ELF-1 (cell line): ENCODE measurements around the gene MC2R.

Source experiments
- DNase-seq: peaks from one replicate; pipeline ENCODE4 v3.0.0-alpha.2; 2016; ENCODE audit warnings: low read depth, low spot score

Gene MC2R

DNA sequence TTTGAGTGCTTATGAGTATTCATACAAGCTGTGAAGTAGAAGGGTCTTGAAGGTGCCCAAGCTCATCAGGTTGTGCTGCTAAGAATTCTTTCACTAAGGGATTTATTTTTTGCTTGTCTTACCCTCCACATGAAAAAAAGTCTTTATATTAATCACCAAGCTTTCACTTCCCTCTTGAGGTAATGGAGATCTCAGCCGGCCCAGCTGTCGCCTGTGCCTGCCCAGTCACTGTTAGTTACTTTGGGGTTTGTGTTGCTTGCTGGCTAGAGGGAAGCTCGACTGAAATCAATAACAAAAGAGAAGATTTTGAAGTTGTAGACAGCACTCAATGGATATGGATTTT, 21.9 kb downstream of the MC2R start:
- DNase-seq: no peak

DNA sequence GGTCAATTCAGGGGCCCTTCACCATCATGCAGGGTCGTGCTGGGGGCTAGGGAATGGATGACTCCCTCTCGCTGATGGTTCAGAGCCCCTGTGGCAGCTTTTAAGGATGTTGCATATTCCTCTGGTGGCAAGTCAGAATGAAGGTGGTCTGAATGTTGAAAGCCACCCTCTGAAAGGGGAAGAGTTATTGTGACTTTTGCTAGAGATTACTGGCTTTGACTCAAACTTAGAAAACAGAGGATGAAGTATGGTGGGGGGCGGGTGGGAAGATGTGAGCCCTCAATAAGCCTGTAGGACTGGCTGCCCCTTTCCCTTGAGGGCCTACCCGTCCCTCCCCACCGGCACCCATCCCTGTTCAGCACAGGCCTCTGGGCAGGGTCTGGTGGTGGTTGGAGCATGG, 23.2 kb downstream of the MC2R start:
- no peak for DNase-seq

DNA sequence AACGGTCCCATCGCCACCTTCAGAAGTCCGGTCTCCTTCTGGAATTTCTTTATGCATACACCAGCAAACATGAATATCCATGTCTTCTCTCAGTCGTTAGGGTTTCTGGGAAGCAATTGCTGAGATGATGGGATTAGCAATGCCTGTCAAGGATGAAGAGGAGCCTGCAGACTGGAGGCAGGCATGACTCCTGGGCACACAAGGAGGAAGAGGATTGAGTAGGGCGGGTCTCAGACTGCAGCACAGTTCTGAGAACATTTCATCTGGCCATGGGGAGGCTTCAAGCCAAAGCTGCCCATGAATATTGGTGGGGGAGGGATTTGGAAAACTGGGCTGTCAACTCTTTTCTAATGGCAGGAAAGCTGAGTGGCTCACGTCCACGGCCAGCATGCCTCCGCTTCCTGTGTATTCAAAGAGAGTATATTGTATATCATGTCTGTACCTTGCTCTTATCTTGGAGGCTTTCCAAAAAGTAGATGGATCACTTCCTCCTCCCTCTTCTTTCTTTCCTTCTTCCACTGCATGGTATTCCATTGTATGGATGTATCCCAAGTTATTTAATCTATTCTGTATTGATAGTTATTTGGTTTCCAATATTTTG, 24.5 kb downstream of the MC2R start:
- DNase-seq: no peak

DNA sequence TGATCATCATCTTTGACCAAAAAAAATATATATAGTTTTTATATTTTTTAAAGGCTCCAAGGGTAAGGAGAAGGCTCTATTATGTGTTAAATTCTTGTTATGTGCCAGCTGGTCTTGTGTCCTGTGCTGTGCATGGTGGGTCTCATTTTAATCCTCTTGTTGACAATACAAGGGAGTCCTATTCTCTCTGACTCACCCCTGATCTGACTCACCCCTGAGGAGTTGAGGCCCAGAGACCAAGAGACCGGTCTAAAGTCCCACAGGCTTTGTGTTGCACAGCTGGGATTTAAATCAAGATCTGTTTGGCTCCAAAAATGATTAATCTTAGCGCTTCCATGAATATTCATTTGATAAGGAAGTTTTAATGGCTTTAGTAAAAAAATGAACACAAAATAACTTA, 25.7 kb downstream of the MC2R start:
- no peak for DNase-seq

DNA sequence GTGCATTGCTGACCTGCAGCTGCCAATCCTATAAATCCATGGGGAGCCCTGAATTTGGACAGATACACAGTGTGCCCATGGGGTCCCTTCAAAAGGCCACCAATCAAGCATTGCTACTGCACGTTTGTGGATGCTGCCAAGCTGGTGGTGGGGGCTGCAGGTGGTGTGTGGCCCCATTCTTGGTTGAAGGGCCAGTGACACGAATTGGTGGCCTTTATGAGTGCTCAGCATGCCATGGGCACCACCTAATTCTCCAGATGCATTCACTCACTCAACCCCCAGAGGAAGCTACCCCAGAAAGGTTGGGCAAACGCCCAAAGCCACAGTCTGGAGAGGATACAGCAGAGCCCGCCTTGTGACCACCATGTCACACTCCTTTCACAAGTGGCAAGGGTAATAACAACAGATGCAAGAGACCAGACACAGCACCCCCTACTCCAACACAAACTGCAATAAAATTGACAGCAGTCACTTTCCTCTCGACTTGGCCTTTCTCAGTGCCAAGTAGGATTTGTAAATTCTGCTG, 27.1 kb downstream of the MC2R start:
- DNase-seq: no peak

DNA sequence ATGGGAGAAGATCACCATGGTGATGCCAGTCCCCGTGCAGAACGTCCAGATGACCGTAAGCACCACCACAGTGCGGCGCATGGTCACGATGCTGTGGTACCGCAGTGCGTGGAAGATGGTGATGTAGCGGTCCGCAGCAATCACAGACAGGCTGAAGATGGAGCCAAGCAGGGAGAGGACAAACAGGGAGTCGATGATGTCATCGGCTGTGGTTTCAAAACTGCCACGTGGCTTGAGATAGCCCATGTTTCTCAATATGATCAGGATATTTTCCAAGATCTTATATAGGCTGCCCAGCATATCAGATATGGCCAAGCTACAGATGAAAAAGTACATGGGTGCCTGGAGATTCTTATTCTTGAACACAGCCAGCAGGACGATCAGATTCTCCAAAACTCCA, 30.3 kb downstream of the MC2R start:
- DNase-seq: no peak

DNA sequence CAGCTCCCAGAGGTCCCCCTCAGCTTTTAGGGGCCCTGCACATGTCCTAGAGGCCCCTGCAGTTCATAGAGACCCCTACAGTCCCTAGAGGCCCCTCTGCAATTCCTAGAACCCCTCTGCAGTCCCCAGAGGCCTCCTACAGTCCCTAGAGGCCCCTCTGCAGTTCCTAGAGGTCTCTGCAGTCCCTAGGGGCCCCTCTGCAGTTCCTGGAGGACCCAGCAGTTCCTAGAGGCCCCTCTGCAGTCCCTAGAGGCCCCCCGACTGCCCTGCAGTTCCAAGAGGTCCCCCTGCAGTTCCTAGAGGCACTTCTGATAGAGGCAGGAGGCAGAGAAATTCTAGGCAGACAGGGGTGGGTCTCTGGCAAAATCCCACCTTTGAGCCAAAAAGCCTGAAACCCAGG, 35.4 kb downstream of the MC2R start:
- DNase-seq: no peak

DNA sequence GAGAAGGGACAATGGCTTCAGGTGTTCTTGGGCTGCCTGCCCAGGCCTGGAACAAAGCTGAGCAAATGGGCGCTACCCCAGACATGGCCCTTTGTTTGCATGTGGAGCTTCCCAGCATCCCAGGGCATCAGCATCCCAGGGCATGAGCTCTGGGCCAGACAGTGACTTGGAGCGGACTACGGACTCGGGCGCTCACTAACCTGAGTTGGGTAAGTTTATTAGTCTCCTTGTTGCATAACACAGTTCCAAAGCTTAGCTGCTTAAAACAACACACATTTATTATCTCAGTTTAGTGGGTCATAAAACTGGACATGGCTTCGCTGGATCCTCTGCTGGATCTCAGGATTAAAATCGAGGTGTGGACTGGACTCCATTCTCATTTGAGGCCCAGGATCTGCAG, 35.8 kb downstream of the MC2R start:
- peak; percentile 19 for DNase-seq

DNA sequence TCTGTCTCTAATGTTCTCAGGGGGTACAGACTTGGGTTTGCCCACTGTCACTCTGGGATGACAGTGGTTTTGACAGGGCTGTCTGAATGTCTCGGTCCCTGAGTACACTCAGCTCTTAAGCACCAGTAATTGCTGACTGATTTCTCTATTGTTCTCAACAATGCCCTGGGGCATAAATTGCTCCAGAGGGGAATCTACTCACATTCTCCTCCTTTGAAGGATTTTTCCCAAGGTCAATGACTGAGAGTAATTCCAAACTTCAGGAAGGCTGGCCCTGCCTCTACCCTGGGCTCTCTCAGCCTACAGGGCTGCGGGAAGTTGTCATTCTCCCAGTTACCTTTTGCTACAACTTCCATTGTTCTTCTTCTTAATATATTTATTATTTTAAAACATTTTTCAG, 36.5 kb downstream of the MC2R start:
- DNase-seq: peak; percentile 76

DNA sequence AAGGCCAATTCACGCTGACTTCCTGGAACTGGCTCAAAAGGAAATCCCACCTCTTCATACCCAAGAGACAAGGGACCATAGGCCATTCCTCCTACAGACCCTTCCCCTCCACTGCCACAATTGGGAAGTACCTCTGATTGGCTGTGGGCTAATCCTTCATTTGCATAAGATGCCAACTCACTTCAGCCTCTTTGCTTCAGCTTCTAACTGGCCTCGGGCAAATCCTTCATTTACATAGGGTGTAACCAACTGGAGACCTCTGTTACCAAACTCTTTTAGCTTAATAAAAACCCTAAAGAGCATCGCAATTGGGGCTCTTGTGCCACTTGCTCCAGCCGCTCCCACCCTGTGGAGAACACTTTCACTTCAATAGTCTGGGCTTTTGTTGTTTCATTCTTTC, 38.2 kb downstream of the MC2R start:
- peak; percentile 62 for DNase-seq

DNA sequence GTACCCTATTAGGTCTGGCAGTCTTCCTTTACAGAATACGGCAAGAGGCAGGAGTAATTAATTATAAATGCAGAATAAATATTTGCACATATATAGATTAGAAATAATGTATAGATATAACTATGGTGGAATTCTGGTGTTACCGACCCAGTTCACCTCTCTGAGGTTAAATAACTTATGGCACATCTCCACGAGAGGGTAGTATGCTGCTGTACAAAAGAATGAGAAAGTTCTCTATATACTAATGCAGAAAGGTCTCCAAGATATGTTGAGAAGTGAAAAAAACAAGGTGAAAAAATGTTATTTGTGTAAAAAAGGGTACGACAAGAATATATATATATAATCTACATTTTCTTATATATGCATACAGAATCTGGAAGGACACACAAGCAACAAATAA, 40.8 kb downstream of the MC2R start:
- DNase-seq: no peak

DNA sequence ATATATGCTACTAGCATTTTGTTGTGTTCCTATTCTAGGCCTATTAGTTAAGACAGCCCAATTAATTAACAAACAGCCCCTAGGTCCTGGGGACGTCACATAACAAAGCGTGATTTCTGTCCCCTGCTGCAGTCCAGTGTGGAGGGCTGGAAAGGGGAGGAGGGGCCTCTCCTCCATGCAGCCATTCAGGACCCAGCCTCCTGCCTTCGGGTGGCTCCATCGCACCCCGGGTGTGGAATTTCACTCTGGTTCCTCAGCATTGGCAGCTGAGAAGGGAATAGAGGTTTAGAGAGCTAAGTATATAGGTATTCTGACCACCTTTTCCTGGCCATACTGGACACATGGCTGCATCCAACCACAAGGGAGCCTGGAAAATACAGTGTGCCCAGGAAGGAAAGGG, 42.4 kb downstream of the MC2R start:
- no peak for DNase-seq

DNA sequence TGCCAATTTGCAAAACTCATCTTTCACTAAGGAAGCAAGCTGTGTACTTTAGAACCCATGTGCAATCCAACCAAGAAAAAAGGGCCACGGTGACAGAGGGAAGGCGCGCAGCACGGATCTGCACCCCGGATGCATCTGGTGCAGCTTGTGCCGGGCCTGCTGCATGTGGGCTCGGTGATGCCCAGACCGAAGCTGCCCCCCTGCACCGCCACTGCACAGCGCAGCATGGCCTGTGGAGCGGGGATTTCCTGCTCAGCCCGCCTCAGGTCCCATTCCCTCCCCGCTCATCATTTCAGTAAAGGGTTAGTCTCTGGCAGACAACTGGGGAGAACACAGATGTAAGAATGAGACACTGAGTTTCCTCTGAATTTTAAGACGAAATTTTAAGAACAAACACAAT, 43.0 kb downstream of the MC2R start:
- no peak for DNase-seq

DNA sequence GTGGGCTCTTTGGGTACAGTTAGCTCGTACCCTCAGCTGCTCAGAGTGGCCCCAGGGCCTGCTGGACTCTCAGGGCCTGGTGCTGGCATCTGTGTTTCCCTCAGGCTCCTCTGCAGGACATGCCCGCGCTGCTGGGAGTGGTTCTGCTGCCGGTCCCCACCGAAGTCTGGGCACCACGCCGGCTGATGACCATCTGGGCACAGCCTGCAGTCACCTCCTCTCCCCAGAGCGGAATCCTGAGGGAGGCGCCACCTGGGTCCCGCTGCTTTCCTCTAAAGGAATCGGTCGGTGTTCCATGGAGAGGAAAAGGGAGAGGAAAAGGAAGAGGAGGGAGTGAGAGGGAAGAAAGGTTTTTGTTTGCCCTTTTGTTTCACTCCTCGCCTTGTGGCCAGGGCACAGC, 43.6 kb downstream of the MC2R start:
- DNase-seq: peak; percentile 13

DNA sequence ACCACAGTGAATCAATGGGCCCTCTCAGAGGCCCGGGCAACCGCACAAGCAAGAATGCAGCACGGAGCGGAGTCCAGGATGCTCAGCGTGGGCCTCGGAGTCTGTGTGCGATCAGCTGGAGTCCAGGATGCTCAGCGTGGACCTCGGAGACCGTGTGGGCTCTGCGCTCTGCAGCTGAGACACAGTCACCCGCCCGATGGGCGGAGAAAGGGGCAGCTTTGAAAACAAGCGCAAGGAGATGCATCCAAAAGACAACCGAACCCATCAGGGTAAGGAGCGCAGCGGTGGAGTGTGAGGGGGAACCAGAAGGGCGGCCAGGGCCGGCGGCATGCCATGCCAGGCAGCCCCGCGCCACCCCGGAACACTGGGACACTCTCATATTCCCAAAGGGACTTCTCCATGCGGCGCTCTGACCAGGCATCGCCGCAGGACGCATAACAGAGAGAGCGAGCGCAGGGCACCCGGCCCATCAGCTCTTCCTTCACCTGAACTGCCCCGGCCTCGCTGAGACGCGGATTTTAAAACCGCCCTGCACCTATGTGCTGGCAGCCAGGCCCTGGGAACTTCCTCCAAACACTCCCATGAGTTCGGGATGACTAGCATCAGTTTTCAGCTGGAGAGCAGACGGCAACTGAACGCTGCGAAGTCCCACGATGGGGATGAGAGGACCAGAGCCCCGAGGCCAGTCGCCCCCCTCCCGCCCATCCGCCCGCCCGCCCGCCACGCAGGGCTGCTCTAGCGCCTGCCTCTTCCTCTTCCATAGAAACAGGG, 46.6 kb downstream of the MC2R start:
- DNase-seq: no peak

DNA sequence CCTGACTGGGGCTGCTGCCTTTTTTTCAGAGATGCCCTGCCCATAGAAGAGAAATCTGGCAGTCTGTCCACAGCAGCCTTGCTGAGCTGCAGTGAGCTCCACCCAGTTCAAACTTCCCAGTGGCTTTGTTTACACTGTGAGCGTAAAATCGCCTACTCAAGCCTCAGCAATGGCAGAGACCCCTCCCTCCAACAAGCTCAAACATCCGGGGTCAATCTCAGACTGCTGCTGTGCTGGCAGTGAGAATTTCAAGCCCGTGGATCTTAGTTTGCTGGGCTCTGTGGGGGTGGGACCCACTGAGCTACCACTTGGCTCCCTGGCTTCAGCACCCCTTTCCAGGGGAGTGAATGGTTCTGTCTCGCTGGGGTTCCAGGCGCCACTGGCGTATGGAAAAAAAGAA, 52.4 kb downstream of the MC2R start:
- DNase-seq: peak; percentile 57

DNA sequence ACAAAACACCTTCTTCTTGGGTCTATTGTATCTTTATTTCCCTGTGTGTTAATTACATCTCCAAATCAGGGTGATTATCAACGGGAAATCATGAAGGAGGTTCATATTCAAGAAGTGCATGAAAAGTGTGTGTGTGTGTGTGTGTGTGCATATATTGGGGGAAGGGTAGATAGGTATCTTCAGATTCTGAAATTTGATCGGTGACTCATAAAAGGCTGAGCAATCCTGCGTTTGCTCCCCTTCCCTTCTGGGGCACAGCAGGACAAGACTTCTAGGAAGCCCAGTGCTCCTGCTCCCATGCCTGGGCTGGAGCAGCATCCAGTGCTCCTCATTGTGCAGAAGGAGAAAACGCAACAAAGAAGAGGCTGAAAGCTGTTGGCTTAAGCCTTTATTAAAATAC, 65.5 kb downstream of the MC2R start:
- no peak for DNase-seq

DNA sequence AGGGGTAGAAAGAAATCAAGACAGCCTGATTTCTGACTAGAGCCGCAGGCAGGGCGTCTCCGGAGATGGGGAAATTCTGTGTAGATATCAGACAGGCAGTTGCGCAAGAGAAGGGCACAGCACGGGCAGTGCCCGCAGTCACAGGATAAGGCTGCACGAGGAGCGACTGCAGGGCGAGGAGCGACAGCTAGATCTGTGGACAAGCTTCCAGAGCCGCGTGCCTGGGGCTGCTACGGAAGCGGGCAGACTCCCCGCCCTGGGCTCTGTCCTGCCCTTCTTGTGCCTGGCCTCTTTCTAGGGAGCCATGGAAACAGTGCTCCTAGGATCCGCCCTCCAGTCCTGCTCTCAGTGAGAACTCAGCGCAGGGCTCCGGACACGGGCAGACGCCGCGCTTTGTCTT, 78.8 kb downstream of the MC2R start:
- no peak for DNase-seq

DNA sequence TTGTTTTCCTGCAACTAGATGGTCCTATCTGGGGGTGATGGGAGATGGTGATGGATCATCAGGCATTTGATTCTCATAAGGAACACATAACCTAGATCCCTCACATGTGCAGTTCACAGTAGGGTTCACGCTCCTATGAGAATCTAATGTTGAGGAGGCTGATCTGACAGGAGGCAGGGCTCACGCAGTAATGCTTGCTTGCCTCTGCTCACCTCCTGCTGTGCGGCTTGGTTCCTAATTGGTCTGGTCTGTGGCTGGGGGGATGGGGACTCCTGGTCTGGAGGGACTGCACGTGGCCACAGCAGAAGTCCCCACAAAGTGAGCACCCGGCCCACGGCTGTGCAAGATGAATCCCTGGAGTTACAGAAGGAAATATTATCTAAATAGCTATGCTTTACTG, 80.1 kb downstream of the MC2R start:
- DNase-seq: peak; percentile 22

DNA sequence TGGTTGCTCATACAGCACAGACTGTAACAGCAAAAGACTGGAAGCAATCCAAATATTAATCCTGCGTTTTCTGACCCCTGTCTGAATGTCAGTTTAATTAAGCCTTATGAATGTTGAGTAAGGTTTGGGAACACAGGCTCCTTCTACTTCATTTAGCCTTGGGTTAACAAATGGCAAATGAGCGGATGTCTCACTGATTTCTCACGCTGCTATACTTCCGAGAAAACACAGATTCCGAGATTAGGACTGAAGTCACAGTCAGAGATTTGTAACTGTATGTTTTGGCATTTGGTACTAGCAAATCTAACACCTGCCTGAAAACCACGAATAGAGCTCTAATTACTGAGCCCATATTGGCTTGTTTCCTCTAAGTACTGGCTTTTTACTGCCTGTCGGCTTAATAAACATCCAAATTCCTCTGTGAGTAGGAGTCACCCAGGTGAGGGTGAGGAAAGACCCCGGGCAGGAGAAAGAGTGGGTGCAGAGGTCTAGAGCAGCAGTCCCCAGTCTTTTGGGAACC, 80.8 kb downstream of the MC2R start:
- no peak for DNase-seq
